Upper lobe of left lung (tissue), 4 donors: ENCODE results near the gene VCPKMT.

Experiments
- CTCF ChIP-seq, 6 experiments: fragments of 450-650 bp in 4 of 6; fragments of 200-600 bp in 2 of 6; sonication (generic) in 2 of 6; IDR thresholded peaks; one replicate each; pipeline ENCODE4 v1.5.1; 2016 to 2019; ENCODE audit warnings: antibody characterized with exemption in 6 of 6
- EP300 ChIP-seq, 4 donors: sonication (generic); formaldehyde crosslinking; IDR thresholded peaks; one replicate each; pipeline ENCODE4 v1.5.1; 2017; ENCODE audit warnings: antibody characterized with exemption in 4 of 4, control low read depth in 2 of 4
- POLR2A ChIP-seq, 4 donors: fragments of 450-650 bp; IDR thresholded peaks; one replicate each; pipeline ENCODE4 v1.5.1; 2016 to 2017; ENCODE audit warnings: antibody characterized with exemption in 4 of 4, mild to moderate bottlenecking in 2 of 4
- POLR2AphosphoS5 ChIP-seq, 2 donors: sonication (generic); formaldehyde crosslinking; IDR thresholded peaks; one replicate each; pipeline ENCODE4 v1.5.1; 2017; ENCODE audit warnings: antibody characterized with exemption in 2 of 2

- no peak for TF ChIP-seq POLR2A (IDR thresholded peaks at IDR 0.05)
- no peak for TF ChIP-seq POLR2AphosphoS5 (IDR thresholded peaks at IDR 0.05)
- TF ChIP-seq CTCF (IDR thresholded peaks at IDR 0.05), result no peak
- TF ChIP-seq EP300 (IDR thresholded peaks at IDR 0.05), result no peak
These were observed 594 bp upstream of the VCPKMT start for GRCh38 chr14:50116966-50117365.
